GM12878 (cell line): ENCODE data around the gene LST1. TPM values are rescaled to one million over a fixed set of nuclear protein-coding genes. Genes with fewer than 3 reads are reported as not detected.

Experiments
- ATF3 ChIP-seq: IDR thresholded peaks from 2 replicates; pipeline ENCODE4 v1.6.1; 2011; ENCODE audit warnings: low read depth, mild to moderate bottlenecking, low read length, moderate library complexity, borderline replicate concordance; ENCODE audit errors: extremely low read depth
- BMI1 ChIP-seq: fragments of 450-650 bp; IDR thresholded peaks from 2 replicates; pipeline ENCODE4 v1.6.1; 2016; ENCODE audit warnings: mild to moderate bottlenecking, moderate library complexity, borderline replicate concordance
- CBX5 ChIP-seq: sonication (generic); IDR thresholded peaks from 2 replicates; pipeline ENCODE4 v1.6.1; 2016; ENCODE audit warnings: low read depth, moderate library complexity, mild to moderate bottlenecking, inconsistent platforms
- CREM ChIP-seq: IDR thresholded peaks from 2 replicates; pipeline ENCODE4 v1.6.1; 2014; ENCODE audit warnings: antibody characterized with exemption, low read depth
- DPF2 ChIP-seq: fragments of 450-650 bp; IDR thresholded peaks from 2 replicates; pipeline ENCODE4 v1.6.1; 2017; ENCODE audit warnings: mild to moderate bottlenecking
- EED ChIP-seq: sonication (generic); IDR thresholded peaks from 2 replicates; pipeline ENCODE4 v1.6.1; 2016; ENCODE audit warnings: antibody characterized with exemption, low read depth
- GABPA ChIP-seq: IDR thresholded peaks from 2 replicates; pipeline ENCODE4 v1.6.1; 2014; ENCODE audit warnings: antibody characterized with exemption, low read depth, mild to moderate bottlenecking, inconsistent platforms
- HDAC6 ChIP-seq: fragments of 200-600 bp; sonication (generic); IDR thresholded peaks from one replicate; pipeline ENCODE4 v1.8.0; 2017; ENCODE audit warnings: antibody characterized with exemption; ENCODE audit not compliant: unreplicated experiment
- HDGF ChIP-seq: fragments of 450-650 bp; IDR thresholded peaks from 2 replicates; pipeline ENCODE4 v1.6.1; 2016; ENCODE audit warnings: antibody characterized with exemption
- IRF4 ChIP-seq: IDR thresholded peaks from 2 replicates; pipeline ENCODE4 v1.6.1; 2011; ENCODE audit warnings: low read depth, low read length
- JUNB ChIP-seq: IDR thresholded peaks from 2 replicates; pipeline ENCODE4 v1.6.1; 2016; ENCODE audit warnings: antibody characterized with exemption, mild to moderate bottlenecking
- JUND ChIP-seq: IDR thresholded peaks from 2 replicates; pipeline ENCODE4 v1.6.1; 2012; ENCODE audit warnings: low read depth, mild to moderate bottlenecking, low read length, improper control_type of control experiment, moderate library complexity
- MLLT1 ChIP-seq: fragments of 450-650 bp; IDR thresholded peaks from 2 replicates; pipeline ENCODE4 v1.6.1; 2016; ENCODE audit warnings: mild to moderate bottlenecking
- POLR2AphosphoS5 ChIP-seq: IDR thresholded peaks from 2 replicates; pipeline ENCODE4 v1.6.1; 2011; ENCODE audit warnings: mild to moderate bottlenecking, low read length, inconsistent platforms
- POU2F2 ChIP-seq: IDR thresholded peaks from 3 replicates; pipeline ENCODE4 v1.6.1; 2011; ENCODE audit warnings: low read depth, mild to moderate bottlenecking, low read length, borderline replicate concordance
- RAD21 ChIP-seq: IDR thresholded peaks from 2 replicates; pipeline ENCODE4 v1.6.1; 2011; ENCODE audit warnings: mild to moderate bottlenecking, low read depth, low read length, moderate library complexity; ENCODE audit not compliant: insufficient read depth
- RB1 ChIP-seq: fragments of 450-650 bp; formaldehyde crosslinking; IDR thresholded peaks from 2 replicates; pipeline ENCODE4 v1.6.1; 2017; ENCODE audit warnings: mild to moderate bottlenecking, borderline replicate concordance
- RELB ChIP-seq: fragments of 450-650 bp; IDR thresholded peaks from 2 replicates; pipeline ENCODE4 v1.6.1; 2017; ENCODE audit warnings: low read depth, mild to moderate bottlenecking, moderate library complexity
- SPI1 ChIP-seq: IDR thresholded peaks from 2 replicates; pipeline ENCODE4 v1.6.1; 2011; ENCODE audit warnings: low read depth, mild to moderate bottlenecking, low read length, moderate library complexity, borderline replicate concordance; ENCODE audit not compliant: insufficient read depth
- TBL1XR1 ChIP-seq: IDR thresholded peaks from 2 replicates; pipeline ENCODE4 v1.6.1; 2012; ENCODE audit warnings: low read depth, low read length, improper control_type of control experiment
- TCF7 ChIP-seq: IDR thresholded peaks from 2 replicates; pipeline ENCODE4 v1.6.1; 2014; ENCODE audit warnings: antibody characterized with exemption, borderline replicate concordance
- YBX1 ChIP-seq: fragments of 450-650 bp; IDR thresholded peaks from 2 replicates; pipeline ENCODE4 v1.6.1; 2016; ENCODE audit warnings: antibody characterized with exemption
- ZNF622 ChIP-seq: fragments of 450-650 bp; IDR thresholded peaks from 2 replicates; pipeline ENCODE4 v1.6.1; 2017; ENCODE audit warnings: mild to moderate bottlenecking, inconsistent platforms
- polyA plus RNA-seq, 11 experiments: library from polyadenylated mRNA; depleted of rRNA in 4 of 11; unstranded in 6 of 11; stranded (reverse) in 5 of 11; fragments of >200 nt; fragmentation: Nextera tagmentation in 4 of 11; fragmentation: Illumina TruSeq in 1 of 11; extraction: Ambion mirVana in 4 of 11; extraction: Trizol in 1 of 11; gene quantifications; 1 replicate in 1 of 11; 2 replicates in 10 of 11; pipeline versions ENCODE4 v1.2.1 to v1.2.3, GENCODE V29; 2011 to 2016; ENCODE audit warnings: inconsistent platforms in 2 of 11, missing spikeins in 2 of 11, low read depth in 1 of 11
- total RNA-seq, 4 experiments: library from RNA; depleted of rRNA in 3 of 4; stranded (reverse); fragments of >200 nt in 3 of 4; fragmentation: Illumina TruSeq in 1 of 4; extraction: Trizol in 1 of 4; gene quantifications; 2 replicates each; pipeline versions ENCODE4 v1.2.1 to v1.2.3, GENCODE V29; 2013 to 2021
- TF ChIP-seq, protein P1 (sequence below): IDR thresholded peaks from 2 replicates; pipeline ENCODE4 v1.6.1; 2012; ENCODE audit warnings: low read depth, low read length, improper control_type of control experiment
- TF ChIP-seq, protein P2 (sequence below): IDR thresholded peaks from 2 replicates; pipeline ENCODE4 v1.6.1; 2012; ENCODE audit warnings: low read depth, low read length, improper control_type of control experiment

LST1 gene
- total and polyA plus RNA-seq, 10 of the 15 experiments (the other 5 are each of a cell fraction or from before 2014, with no cell fraction given): 4.1 to 35.5 (median 16.4) TPM

DNA sequence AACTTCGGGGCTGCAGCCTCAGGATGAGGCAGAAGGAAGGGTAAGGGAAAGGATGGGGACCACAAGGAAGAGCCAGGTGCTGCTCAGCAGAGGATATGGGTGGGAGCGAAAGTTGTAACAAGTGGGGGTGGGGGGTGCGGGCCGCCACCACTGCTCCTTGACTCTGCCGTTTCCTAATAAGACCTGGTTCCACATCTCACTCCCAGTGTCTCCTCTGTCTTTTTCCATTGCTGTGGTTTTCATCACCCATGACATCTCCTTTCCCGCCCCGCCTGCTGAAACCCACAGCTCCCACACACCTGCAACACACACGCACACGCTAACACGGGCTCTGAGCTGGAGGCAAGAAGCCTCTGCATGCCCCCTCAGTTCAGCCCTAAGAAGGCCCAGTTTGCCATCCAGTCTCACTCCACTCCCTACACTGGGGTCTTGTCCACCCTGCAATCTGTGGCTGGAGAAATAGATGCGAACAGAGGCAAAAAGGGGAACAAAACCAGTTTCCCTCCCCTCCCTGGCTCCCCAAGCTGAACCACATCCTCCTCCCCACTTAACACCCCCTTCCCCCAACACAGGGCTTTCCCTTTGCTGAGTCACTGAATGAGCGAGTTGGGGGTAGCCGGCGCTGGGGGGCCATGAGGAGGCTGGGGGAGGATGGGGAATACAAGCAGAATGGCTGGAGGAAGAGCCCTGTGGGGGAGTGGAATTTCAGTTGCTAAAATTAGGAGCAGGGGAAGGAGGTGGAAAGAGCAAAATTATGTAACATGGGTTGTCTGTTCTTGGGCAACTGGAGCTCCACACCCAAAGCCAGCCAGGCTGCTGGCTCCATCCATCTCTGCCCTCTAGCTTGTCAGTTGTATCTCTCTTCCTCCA, 27.2 kb upstream of the LST1 start (continued):
- TF ChIP-seq, protein P1, sequence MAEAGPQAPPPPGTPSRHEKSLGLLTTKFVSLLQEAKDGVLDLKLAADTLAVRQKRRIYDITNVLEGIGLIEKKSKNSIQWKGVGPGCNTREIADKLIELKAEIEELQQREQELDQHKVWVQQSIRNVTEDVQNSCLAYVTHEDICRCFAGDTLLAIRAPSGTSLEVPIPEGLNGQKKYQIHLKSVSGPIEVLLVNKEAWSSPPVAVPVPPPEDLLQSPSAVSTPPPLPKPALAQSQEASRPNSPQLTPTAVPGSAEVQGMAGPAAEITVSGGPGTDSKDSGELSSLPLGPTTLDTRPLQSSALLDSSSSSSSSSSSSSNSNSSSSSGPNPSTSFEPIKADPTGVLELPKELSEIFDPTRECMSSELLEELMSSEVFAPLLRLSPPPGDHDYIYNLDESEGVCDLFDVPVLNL: 0 out of 2 replicates have a peak, but pooled peaks have one; percentile 6
- TF ChIP-seq YBX1 (no peak), POLR2AphosphoS5 (peak; percentile 91), TCF7 (peak; percentile 50; the same call in 1 of the 2 replicates), ZNF622 (no peak), BMI1 (peak; percentile 75; the same call in 1 of the 2 replicates), IRF4 (peak; percentile 71; the same call in 1 of the 2 replicates), RELB (peak; percentile 97), DPF2 (peak; percentile 98), SPI1 (peak; percentile 44; the same call in 1 of the 2 replicates), ATF3 (no peak), CBX5 (0 out of 2 replicates have a peak, but pooled peaks have one; percentile 68), EED (peak; percentile 99), HDGF (peak; percentile 97), RAD21 (0 out of 2 replicates have a peak, but pooled peaks have one; percentile 31), MLLT1 (peak; percentile 89), TBL1XR1 (peak; percentile 98), HDAC6 (no peak), GABPA (peak; percentile 75), RB1 (peak; percentile 72; the same call in 1 of the 2 replicates), JUNB (peak; percentile 88), JUND (peak; percentile 79; the same call in 1 of the 2 replicates), CREM (peak; percentile 92; the same call in 1 of the 2 replicates), POU2F2 (peak; percentile 76)
- TF ChIP-seq, protein P2, sequence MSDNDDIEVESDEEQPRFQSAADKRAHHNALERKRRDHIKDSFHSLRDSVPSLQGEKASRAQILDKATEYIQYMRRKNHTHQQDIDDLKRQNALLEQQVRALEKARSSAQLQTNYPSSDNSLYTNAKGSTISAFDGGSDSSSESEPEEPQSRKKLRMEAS: peak; percentile 48; the same call in 1 of the 2 replicates
